Measurements from ENCODE around the gene TLE5. TPM values are rescaled to one million over a fixed set of nuclear protein-coding genes. Genes with fewer than 3 reads are reported as not detected.
A peak's percentile ranks its signal among the peaks of the same experiment; 100 is the strongest.
"Not testable (repeated sequence)": the region's sequence is repeated elsewhere in the genome, so short reads cannot be mapped to it uniquely, and the experiment has no call there.

TLE5 gene
- total RNA-seq, 2 donors from 2014 or later: 166 to 254 TPM

DNA sequence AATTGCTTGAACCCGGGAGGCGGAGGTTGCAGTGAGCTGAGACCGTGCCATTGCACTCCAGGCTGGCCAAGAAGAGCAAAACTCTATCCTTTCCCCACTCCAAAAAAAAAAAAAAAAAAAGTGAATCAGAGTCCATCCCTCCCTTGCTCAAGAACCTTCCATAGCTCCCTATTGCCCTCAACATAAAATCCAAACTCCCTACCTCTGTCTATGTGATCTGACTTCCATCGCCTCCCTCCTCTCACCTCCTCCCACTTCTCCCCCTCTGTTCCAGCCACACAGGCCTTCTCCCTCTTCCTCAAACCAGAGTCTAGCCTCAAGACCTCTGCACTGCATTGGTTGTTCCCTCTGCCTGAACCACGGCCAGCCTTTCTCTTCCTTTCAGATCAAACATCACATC lies 23.2 kb downstream of the TLE5 start:
- TF ChIP-seq CTCF (IDR thresholded peaks at IDR 0.05) (no peak), POLR2A (IDR thresholded peaks at IDR 0.05) (no peak)
- DNase-seq (no peak), ATAC-seq (no peak)
- intact Hi-C loops (cut with DNase I): loop anchor here (10.0 kb wide), 1 partner anchor 74 kb away; no protein-coding TSS in a partner anchor
- WGBS, 2 donors: 73 to 75% methylated on average over 5 of the region's 5 CpGs
- no peaks in the 10 kb centered on the region for H3K9me3 ChIP-seq
- H3K27me3 ChIP-seq: no peaks in the 10 kb centered on the region
- H3K36me3 ChIP-seq (replicated peaks in 1 of 2; ENCODE audit: insufficient read depth in 1 of 2, low read depth in 2 of 2): no peaks in the 10 kb centered on the region
- peak overlapping the region in 2 of 4 donors; percentile 29 to 45 for H3K27ac ChIP-seq
- H3K4me3 ChIP-seq: no peak overlapping the region
- H3K4me1 ChIP-seq: peaks cover 27% of the 10 kb centered on the region

- peaks cover 33% of the 10 kb centered on the region for H3K4me1 ChIP-seq
- WGBS, 2 donors: 66 to 76% methylated on average over 5 of the region's 5 CpGs
- H3K27ac ChIP-seq: no peak overlapping the region
- no peak overlapping the region for H3K4me3 ChIP-seq
- ATAC-seq (no peak), DNase-seq (no peak)
- no peaks in the 10 kb centered on the region for H3K27me3 ChIP-seq
- no peaks in the 10 kb centered on the region for H3K36me3 ChIP-seq (replicated peaks in 1 of 2; ENCODE audit: insufficient read depth in 1 of 2, low read depth in 2 of 2)
- H3K9me3 ChIP-seq: no peaks in the 10 kb centered on the region
- no peak for TF ChIP-seq POLR2A (IDR thresholded peaks at IDR 0.05)
- no peak for TF ChIP-seq CTCF (IDR thresholded peaks at IDR 0.05)
- intact Hi-C loops (cut with DNase I): loop anchor here (10.0 kb wide), 1 partner anchor 73 kb away; no protein-coding TSS in a partner anchor
These were observed 24.1 kb downstream of the TLE5 start for GRCh38 chr19:3038214-3038613.

DNA sequence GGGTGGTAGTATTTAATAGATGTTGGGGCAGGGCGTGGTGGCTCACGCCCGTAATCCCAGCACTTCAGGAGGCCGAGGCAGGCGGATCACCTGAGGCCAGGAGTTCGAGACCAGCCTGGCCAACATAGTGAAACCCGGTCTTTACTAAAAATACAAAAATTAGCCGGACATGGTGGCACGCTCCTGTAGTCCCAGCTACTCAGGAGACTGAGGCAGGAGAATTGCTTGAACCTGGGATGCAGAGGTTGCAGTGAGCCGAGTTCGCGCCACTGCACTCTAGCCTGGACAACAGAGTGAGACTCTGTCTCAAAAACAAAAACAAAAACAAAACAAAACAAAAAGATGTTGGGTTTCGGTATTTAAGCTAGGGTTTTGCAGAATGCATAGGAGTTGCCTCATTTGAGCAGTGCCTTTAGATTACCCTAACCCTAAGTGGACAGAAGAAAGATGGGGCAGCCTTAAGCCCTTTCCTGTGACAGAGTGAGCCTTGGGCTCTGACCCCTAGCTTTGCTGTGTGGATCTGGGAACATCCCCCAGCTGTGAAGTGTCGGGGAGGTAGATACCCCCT lies 25.2 kb downstream of the TLE5 start:
- intact Hi-C loops (cut with DNase I): loop anchor here (10.0 kb wide), 1 partner anchor 72 kb away; no protein-coding TSS in a partner anchor
- DNase-seq; H3K27me3 ChIP-seq; H3K4me3 ChIP-seq; H3K36me3 ChIP-seq (replicated peaks in 1 of 2; ENCODE audit: insufficient read depth in 1 of 2, low read depth in 2 of 2); H3K9me3 ChIP-seq; ATAC-seq: not testable (repeated sequence)
- 72 to 85% methylated on average over 14 of the region's 14 CpGs for WGBS, 2 donors
- H3K27ac ChIP-seq: peak overlapping the region; percentile 88 to 94 (median 90)
- H3K4me1 ChIP-seq: peaks cover 33% of the 10 kb centered on the region

DNA sequence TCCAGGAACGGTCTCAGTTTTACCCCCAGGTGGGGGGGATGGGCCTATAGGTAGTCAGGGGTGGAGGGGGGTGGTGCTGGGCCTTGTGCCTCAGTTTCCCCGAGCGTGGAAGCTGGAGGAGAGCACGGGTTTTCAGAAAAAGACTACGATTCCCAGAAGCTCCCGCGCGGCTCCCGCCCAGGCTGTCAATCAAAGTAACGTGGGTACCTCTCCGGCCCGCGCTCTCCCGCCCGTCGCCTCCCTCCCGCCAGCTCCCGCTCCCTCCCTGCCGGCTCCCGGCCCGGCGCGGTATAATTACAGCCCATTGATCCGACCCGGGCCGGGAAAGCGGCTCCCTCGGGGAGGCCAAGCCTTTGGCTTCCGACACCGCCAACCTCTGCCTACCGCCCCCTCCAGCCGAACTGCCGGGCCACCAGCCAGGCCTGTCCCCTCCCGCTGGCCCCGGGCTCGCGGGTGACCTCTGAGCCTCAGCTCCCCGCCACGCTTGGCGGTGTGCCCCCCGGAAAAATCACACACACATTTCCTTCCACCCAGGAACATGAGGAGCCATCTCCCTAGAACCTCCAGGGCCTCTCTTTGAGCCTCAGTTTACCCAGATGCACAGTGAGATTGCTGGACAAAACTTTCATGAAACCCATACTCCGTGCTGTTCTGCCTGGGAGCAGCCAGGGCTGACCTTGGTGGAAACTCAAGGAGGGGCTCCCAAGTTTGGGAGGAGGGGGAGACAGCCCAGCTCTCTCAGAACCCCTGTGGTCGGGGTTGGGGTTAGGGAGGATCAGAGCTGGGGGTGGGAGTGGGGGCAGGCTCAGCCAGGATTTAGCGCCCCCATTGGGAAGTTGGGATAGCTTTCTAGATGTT lies 25.9 kb downstream of the TLE5 start:
- DNase-seq (peak; percentile 96 to 98 (median 97)), ATAC-seq (peak; percentile 84)
- peaks cover 33% of the 10 kb centered on the region for H3K4me1 ChIP-seq
- H3K36me3 ChIP-seq (replicated peaks in 1 of 2; ENCODE audit: insufficient read depth in 1 of 2, low read depth in 2 of 2): no peaks in the 10 kb centered on the region
- intact Hi-C loops (cut with DNase I): loop anchor here (10.0 kb wide), 1 partner anchor 72 kb away; no protein-coding TSS in a partner anchor
- H3K27me3 ChIP-seq: no peaks in the 10 kb centered on the region
- peak overlapping the region in 1 of 2 donors; percentile 13 for H3K4me3 ChIP-seq
- no peaks in the 10 kb centered on the region for H3K9me3 ChIP-seq
- peak overlapping the region; percentile 88 to 94 (median 90) for H3K27ac ChIP-seq
- 1% methylated on average over 28 to 44 of the region's 44 CpGs for WGBS, 2 donors
- TF ChIP-seq POLR2A (IDR thresholded peaks at IDR 0.05): peak in 2 of 3 donors; percentile 52 to 54
- peak in 2 of 7 experiments; percentile 4 to 8 for TF ChIP-seq CTCF (IDR thresholded peaks at IDR 0.05)

DNA sequence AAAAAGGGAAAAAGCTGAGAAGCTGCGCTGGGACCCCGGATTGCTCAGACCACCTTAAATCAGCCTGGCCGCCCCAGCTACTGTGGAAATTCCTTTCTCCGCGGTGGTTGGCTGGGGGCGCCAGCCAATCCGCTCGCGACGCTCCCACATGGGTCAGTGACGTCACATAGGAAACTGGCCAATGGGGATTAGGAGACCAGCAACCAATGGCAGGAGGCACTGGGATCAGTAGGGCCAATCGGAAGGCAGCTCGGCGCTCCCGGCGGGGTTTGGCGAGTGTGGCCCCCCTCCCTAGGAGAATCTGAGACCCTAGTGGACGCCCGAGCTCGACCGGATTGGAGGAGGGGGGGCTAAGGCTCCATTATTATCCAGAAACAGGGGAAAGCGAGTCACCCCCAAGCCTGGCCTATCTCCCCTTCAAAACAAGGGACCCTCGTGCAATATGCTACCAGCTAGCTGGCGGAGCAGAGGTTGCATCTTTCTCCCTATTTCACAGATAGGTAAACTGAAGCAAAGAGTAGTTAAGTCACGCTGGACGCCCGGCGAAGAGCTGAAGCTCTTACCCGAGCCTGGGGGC lies 26.7 kb downstream of the TLE5 start:
- intact Hi-C loops (cut with DNase I): loop anchor here (10.0 kb wide), 1 partner anchor 71 kb away; no protein-coding TSS in a partner anchor

More for the DNA sequence above, 26.7 kb downstream of the TLE5 start:
- H3K4me1 ChIP-seq: peaks cover 33% of the 10 kb centered on the region
- no peaks in the 10 kb centered on the region for H3K9me3 ChIP-seq
- no peaks in the 10 kb centered on the region for H3K27me3 ChIP-seq
- H3K4me3 ChIP-seq: peak overlapping the region in 1 of 2 donors; percentile 13
- peak; percentile 98 to 100 (median 99) for DNase-seq
- WGBS, 2 donors: 0% methylated on average over 18 to 23 of the region's 29 CpGs
- TF ChIP-seq CTCF (IDR thresholded peaks at IDR 0.05) (peak in 3 of 7 experiments; percentile 17 to 20 (median 20)), POLR2A (IDR thresholded peaks at IDR 0.05) (peak in 2 of 3 donors; percentile 43 to 45)
- peak overlapping the region; percentile 88 to 94 (median 90) for H3K27ac ChIP-seq
- peak; percentile 90 for ATAC-seq
- H3K36me3 ChIP-seq (replicated peaks in 1 of 2; ENCODE audit: insufficient read depth in 1 of 2, low read depth in 2 of 2): no peaks in the 10 kb centered on the region
